Fibroblast of peridontal ligament (primary cell): ENCODE data around the gene ECE1.

Experiments
- DNase-seq: peaks from one replicate; pipeline ENCODE4 v3.0.0-alpha.2; 2010; ENCODE audit errors: extremely low read depth

Gene ECE1

GRCh38 chr1:21308847-21309652 is 18.8 kb upstream of the ECE1 start:
- DNase-seq = no peak

GRCh38 chr1:21308330-21308729 is 18.1 kb upstream of the ECE1 start:
- no peak for DNase-seq

GRCh38 chr1:21307663-21308305 is 17.5 kb upstream of the ECE1 start:
- DNase-seq = no peak

GRCh38 chr1:21307210-21307609 is 16.9 kb upstream of the ECE1 start:
- DNase-seq = no peak

GRCh38 chr1:21305900-21306189 is 15.6 kb upstream of the ECE1 start:
- DNase-seq = no peak

GRCh38 chr1:21305155-21305899 is 15.1 kb upstream of the ECE1 start:
- no peak for DNase-seq

- no peak for DNase-seq
Observed at GRCh38 chr1:21304488-21304887, 14.2 kb upstream of the ECE1 start.

GRCh38 chr1:21302747-21303715 is 12.8 kb upstream of the ECE1 start:
- DNase-seq = peak; percentile 75

- no peak for DNase-seq
Observed at GRCh38 chr1:21301794-21302440, 11.7 kb upstream of the ECE1 start.

- DNase-seq = no peak
Observed at GRCh38 chr1:21300774-21301173, 10.5 kb upstream of the ECE1 start.

GRCh38 chr1:21299780-21300395 is 9.6 kb upstream of the ECE1 start:
- DNase-seq = peak; percentile 52

GRCh38 chr1:21298981-21299391 is 8.7 kb upstream of the ECE1 start:
- DNase-seq = no peak

GRCh38 chr1:21297975-21298374 is 7.7 kb upstream of the ECE1 start:
- DNase-seq = peak; percentile 53

GRCh38 chr1:21296509-21297354 is 6.5 kb upstream of the ECE1 start:
- no peak for DNase-seq

GRCh38 chr1:21295545-21295944 is 5.3 kb upstream of the ECE1 start:
- no peak for DNase-seq

GRCh38 chr1:21295002-21295401 is 4.7 kb upstream of the ECE1 start:
- no peak for DNase-seq

GRCh38 chr1:21294266-21294989 is 4.2 kb upstream of the ECE1 start:
- DNase-seq = no peak

- no peak for DNase-seq
Observed at GRCh38 chr1:21293537-21294265, 3.4 kb upstream of the ECE1 start.
